NCI-H2171 treated with DMSO at 0.1 percent for 48 hours (cell line): ENCODE data around the gene PLCD4.

ENCODE experiments used
- DNase-seq: peaks from one replicate; lab custom pipeline; 2025; lab: John Stamatoyannopoulos, UW

The PLCD4 gene

DNA sequence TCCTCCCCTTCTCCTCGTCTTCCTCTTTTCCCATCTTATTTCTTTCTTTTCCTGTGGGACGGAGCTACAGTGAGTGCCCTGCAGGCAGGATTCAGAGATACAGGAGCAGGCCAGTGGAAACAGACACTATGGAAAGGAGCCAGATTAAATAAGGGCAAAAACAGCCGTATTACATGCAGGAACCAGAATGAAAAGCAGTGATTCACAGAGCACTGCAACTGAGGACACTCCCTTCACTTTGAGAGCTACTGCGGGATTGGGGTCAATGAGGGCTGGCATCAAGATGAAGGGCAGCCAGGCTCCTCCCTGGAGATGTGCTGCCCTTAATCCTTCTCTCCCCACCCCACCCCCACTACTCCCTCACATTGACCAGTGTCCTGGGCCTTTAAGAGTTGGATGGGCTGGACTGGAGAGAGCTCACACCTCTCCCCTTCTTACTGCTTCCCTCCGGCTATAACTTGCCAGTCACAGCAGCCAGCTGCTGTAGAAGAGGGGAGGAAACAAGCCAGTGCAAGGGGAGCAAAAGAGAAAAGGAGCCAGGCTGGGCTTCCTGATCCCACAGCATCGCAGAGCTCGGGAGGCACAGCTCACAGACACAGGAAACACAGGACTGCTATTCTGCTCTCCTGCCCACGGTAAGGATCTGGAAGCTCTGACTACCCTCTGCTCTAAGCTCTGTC is at the start of gene PLCD4:
TSS of gene PLCD4 (plus strand) at position 464 of the 680 bp plus-strand sequence. CDS start 7,841 bp downstream, outside the sequence.
- DNase-seq = peak; percentile 36

DNA sequence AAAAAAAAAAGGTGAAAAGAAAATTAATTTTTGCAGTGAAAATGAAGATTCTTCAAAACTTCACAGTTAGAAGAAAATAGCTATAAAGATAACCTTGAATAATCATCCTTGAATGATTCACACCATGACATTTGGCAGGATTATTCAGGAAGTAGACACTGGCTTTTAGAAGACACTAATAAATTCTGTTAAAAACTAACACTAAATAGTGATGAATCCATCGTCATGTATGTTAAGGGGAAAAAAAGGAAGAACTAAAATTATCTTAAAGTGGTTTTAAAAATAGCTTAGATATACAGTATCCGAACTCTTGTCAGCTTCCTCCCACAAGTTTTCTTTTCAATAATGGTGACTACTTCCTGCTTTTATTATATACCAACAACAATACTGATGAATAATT is 49.8 kb upstream of the PLCD4 start:
- no peak for DNase-seq

DNA sequence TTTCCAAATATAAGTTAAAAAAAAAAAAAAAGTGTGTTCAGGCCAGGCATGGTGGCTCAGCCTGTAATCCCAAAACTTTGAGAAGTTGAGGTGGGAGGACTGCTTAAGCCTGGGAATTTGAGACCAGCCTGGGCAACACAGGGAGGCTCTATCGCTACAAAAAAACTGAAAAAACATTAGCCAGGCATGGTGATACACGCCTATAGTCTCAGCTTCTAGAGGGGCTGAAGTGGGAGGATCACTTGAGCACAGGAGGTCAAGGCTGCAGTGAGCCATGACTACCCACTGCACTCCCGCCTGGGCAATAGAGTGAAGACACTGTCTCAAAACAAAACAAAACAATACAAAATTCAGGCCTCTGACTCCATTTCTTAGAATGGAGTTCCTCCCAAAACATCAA is 48.7 kb upstream of the PLCD4 start:
- no peak for DNase-seq

DNA sequence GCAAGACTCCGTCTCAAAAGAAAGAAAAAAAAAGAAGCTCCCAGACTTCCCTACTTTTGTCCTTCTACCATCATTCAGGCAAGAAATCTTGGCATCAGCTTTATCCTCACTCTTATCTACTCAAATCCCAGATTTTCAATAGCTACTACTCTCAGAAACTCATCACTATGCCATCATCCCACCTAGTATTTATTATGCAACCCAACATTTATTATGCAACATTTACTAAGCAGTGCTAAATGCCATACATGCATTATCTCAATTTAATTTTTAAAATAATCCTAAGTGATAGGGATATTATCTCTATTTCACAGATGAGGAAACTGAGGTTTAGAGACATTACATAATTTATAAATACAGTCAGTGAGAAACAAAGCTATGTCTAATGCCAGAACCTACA is 43.6 kb upstream of the PLCD4 start:
- DNase-seq = no peak

DNA sequence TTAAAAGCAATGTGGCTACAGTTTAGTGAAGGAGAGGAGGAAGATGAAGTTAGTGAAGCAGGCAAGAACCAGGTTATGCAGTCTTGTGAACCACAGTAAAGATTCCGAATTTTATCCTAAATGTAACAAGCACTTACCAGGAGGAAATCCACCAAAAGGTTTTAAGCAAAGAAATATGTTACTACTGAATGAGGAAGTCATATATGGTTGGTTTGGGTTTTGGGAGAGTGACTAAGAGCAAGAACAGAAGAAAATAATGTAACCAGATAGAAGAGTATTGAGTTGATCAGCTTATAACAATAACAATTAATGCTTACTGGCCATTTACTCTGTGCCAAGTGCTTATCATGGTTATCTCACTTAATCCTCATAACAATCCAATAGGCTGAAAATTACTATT is 41.4 kb upstream of the PLCD4 start:
- DNase-seq = no peak

DNA sequence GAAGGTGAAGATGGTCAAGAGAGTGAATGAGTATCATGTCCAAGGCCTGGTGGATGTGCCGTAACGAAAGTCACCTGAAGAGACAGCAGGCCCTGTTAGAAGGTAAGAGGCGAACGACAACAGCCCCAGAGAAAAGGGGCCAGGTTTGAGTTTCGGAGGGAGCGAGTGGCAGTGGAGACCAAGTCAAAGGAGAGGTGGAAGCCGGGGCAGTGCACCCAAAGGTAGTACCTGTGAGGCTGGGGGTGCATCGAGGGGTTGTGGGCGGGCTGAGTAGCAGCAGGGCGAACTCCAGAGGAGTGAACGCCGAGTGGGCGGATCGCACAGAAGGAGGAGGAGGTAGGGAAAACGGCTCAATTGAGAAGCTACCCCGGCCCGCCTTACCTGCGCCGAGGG is 39.9 kb upstream of the PLCD4 start:
- DNase-seq = no peak

DNA sequence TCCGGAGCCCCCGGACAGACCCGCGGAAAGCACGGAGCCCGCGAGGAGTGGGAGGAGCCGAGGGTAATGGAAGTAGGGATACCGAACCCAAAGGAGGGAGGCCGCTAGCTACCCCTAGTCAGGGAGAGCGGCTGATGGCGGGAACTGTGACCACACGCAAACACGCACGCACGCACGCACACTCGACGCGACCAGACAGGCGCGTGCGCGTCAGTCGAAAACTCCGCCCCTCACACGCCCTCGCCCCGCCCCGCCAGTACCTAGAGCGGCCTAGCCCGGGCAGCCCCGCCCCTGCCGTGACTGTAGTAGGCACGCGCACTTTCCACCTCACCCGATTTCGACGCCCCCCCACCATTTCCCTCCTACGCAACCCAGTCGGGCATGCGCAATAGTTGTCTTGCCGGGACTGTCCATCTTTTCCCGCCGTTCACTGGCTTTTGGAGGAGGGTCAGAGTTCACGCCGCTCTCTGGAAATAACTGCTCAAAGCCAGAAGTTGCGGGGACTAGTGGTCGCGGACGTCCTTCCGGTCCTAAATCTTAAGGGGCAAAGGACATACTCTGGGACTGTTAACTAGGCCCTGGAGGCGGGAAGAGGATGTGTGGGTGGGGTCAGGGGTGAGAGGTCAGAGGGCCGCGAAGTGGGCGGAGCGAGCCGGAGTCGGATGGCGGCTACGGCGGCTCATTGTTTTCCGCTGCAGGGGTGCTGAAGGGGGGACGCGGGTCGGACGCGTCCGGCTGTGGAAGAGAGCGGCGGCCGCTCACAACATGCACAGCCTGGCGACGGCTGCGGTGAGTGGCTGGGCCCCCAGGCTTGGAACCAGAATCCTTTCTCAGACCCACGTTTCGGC is 39.3 kb upstream of the PLCD4 start, which contains the start of the genes CNOT9 and USP37:
TSS of gene CNOT9 (plus strand) at position 650 of the 848 bp plus-strand sequence. CDS start at position 766, 116 bp downstream.
TSS of gene USP37 (minus strand) at position 162 of the 848 bp plus-strand sequence. CDS start 9,698 bp downstream, outside the sequence.
- peak; percentile 99 for DNase-seq

DNA sequence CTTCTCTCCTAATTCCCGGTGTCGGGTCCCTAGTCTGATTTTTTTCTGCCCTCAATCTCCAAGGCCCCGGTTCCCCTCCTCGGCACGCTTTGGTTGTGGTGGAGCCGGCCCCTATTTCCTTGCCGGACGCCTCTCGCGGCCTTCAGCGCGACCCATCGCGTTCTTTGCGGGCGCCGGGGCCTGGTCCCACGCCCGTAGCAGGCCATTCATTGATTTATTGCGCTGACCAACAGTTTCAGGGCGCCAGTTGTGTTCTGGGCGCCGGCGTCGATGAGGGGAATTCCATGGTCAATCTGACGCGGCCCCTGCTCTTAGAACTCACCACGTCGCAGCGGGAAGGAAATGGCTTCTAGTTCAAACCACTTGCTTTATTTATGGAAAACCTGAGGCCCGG is 38.7 kb upstream of the PLCD4 start:
- DNase-seq = peak; percentile 54

DNA sequence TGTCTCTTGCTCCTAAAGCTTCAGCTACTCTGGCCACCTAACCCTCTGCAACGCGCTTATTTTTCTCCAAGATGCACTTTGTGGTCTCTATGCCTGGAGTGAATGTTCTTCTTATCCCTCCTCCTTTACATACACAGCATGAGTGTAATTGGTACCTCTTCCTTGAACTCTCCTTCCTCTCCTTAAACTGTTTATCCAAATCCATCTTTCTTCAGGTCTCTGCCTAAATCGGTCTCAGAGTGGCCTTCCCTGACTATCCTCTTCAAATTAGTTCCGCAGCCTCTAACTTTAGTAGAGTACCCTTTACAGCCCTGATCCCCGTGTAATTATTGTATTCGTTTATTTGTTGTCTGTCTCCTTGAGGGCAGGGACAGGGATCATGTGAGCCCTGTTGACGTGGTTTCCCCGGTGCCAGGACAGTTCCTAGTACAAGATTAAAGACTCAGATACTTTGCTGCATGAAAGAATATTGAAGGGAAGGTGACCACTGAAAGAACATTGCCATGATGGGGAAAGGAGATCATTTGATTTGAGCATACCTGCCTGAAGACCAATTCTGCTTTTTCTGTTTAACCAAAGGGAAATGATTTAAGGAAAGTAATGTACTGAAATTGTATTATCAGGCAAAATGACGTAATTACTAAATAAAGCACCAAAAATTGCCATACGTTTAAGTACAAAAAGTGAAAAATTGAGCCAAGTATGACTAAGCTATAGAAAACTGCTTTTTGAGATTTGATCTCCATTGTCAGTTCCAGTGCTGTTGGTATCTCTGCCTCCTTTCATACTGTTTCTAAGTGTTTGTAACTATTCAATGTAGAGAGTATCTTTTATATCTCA is 37.8 kb upstream of the PLCD4 start:
- DNase-seq = no peak

DNA sequence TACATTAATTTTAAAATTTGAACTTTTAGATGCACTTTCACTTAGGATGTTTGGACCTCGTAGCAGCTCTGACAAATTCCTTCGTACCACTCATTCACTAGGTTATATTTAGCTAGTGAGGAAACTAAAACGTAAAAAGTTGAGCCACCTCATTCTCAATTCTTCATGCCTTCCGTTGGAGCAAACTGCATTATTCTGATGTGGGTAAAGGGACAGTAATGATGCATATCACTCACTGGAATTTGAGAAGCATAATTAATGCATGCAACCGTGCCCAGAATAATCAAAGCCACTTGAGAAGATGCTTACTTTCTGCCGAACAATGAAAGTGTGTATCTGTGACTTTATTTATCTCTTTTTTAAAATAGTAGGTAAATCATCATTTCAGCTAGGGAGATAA is 36.8 kb upstream of the PLCD4 start:
- DNase-seq = no peak

DNA sequence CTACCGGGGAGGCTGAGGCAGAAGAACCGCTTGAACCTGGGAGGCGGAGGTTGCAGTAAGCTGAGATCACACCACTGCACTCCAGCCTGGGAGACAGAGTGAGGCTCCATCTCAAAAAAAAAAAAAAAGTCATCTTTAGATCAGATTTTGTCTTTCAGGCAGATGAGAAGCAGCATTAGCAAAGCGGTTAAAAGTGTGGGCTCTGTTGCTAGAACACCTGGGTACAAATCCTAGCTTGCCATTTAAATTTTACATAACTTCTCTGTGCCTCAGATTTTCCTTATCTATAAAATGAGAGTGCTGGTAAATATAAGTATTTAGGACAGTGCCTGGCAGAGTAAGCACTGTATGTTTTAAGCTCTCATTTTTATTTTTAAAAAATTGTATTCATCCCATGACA is 30.8 kb upstream of the PLCD4 start:
- DNase-seq = no peak

DNA sequence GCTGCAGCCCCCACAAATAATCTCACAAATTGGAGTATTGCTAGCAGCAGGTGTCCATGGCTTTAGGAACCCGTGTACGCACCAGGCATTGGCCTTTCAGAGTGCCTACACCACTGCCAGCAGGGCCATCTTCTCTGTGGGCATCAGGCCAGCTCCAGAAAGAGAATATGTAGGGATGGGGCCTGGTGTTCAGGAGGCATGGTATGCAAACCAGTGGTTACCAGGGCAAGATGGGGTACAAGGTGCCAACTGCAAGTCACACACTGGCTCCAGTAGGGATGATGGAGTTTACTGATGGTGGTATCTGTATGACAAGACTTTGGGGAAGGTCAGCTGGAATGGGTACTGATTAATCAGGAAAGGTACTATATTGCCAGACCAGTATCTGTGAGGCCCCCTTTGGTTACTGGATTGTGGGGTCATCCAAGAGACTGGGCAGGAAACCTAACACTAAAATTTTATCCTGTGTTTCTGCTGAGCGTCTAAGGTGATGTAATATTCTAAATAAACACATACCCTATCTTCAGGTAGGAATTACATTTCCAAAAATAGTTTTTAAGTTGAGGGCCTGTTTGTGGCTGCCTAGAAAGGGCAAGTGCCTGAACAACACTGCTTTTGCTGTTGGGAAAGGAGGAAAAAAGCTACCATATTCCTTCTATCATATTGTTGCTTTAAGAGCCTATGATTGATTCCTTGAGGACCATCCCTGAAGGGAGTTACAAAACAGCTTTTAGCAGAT is 30.0 kb upstream of the PLCD4 start:
- no peak for DNase-seq

DNA sequence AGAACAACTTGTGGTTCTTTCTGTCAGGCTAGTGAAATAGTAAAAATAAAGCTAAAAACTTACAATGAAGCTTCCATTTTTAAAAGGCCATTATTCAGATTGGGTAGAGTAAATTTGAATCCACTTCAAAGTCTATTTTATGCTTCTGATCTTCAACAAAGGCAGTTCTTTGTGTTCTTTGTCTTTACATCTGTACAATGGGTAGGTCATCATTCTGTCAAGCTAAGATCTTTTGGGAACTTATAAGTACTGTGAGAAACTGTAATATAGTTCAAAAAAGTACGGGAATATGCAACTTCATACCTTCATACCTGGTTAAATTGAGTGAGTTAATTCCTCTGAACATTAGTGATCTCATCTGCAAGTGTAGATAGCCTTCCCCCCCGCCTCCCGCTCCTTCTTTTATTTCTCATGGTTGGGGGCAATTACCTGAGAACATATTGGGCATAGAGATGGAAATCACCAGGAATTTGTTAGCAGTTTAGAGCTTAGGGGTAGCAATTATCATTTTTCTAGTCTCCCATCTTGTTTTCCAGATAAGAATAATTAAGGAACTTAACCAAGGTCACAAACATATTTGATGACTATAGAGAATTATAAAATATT is 29.3 kb upstream of the PLCD4 start:
- DNase-seq = no peak

DNA sequence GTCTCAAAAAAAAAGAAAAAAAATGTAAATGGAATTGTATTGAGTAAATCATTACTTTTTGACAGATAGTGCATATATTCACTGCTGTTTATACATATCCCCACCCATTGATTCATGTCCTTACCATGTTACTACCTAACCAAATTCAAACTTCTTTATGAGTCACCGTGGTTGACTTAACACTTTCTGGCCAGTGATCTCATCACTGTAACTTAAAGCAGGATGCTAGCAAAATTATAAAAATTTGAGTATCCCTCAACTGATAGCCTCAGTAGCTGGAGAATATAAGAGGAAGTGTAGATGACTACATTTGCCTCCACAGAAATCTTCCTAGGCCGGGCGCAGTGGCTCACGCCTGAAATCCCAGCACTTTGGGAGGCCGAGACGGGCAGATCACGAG is 25.6 kb upstream of the PLCD4 start:
- DNase-seq = no peak

DNA sequence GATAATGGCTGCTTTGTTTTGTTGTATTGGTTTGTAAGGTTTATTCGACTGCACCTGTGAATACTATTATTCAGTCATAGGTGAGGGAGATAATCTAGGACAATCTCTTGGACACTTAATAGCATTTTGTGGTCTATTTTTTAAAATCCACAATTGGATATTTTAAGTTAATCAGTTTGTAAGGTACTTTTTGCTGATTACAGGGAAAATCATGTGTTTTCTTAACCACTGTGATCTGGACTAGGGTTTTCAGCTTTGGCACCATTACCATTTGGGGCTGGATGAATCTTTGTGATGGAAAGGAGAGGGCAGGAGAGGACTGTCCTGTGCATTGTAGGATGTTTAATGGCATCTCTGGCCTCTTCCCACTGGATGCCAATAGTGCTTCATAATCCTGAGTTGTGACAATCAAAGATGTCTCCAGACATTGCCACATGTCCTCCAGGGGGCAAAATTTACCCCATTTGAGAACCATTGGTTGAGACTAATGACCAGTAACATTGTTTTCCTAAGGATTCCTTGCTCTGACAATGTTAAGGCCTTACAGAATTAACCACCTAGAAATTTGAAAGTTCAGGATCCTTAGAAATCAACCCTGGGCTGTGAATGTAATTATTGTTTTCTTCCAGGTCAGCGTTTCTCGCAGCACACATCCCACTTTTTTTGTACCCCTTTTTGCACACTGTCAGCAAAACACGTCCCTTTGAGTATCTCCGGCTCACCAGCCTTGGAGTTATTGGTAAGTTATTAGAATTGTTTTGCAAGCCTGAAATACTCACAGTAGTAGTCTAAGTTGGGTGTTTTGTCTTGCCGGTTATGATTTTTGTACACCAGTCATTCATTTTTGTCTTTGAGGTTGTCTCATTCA is 23.5 kb upstream of the PLCD4 start:
- no peak for DNase-seq

DNA sequence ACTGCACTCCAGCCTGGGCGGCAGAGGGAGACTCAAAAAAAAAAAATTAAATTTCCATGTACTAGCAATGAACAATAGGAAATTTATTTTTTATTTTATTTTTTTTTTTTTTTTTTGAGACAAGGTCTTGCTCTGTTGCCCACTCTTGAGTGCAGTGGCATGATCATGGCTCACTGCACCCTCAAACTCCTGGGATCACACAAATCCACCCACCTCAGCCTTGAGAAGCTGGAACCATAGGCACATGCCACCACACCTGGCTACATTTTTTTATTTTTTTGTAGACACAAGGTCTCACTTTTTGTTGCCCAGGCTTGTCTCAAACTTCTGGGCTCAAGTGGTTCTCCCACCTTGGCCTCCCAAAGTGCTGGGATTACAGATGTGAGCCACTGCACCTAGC is 22.2 kb upstream of the PLCD4 start:
- no peak for DNase-seq

DNA sequence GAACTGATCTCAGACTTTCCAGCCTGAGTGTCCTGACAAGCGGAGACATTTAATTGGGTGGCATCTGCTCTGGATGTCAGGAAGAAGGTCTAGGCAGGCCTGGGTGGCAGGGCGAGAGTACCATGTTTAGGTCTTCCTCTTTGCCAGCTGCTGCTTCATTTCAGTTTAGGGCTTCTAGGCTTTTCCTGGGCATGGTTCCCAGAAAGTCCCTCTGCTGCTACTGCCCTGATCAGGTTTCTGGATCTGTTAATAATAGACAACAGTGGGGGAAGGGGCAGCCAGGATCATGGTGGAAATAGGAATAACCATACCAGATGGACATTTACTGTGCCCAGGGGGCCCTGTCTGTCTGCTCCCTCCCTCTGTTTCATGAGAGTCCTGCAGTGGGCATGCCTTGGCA is 2.3 kb upstream of the PLCD4 start:
- DNase-seq = peak; percentile 99

DNA sequence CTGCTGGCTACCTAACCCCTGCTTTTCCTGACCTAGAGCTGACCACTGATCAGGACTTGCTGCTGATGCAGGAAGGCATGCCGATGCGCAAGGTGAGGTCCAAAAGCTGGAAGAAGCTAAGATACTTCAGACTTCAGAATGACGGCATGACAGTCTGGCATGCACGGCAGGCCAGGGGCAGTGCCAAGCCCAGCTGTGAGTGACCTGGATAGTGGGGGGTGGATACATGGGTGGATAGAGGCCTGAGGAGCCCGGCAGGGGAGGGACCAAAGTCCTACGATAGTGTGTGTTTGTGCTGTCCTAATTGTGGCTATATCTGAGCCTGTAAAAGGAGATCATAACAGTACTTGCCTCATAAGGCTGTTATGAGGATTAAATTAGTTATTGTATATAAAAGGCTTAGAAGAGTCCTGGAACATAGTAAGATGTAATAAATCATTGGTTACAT is 8.2 kb downstream of the PLCD4 start:
- DNase-seq = no peak

DNA sequence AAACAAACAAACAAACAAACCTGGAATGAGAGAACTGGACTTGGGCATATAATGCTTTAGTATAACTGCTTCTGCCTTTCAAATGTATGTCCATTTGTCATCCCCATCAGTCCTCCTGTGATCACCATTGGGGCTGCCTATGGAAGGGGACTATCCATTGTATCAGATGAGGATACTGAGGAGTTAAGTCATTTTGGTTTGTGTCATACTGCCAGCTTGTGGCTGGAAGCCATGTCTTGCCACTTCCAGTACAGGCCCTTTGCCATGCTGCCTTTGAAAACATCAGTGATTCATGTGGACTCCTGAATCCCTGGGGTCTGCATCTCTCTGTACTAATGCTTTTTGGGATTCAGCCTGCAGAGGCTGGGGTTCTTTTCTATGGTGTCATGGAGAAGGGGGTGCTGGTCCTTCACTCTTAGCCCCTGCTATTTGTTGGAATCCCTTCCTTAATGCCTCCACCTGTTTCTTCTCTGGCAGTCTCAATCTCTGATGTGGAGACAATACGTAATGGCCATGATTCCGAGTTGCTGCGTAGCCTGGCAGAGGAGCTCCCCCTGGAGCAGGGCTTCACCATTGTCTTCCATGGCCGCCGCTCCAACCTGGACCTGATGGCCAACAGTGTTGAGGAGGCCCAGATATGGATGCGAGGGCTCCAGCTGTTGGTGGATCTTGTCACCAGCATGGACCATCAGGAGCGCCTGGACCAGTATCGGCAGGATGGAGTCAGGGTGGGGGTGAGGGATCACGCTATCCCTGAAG is 10.6 kb downstream of the PLCD4 start:
- DNase-seq = peak; percentile 31
